Nephron progenitor cell (in vitro differentiated cells): ENCODE measurements around the gene TMEM74B.
"Not testable (repeated sequence)": the region's sequence is repeated elsewhere in the genome, so short reads cannot be mapped to it uniquely, and the experiment has no call there.

Experiments
- DNase-seq: peaks from one replicate; pipeline ENCODE4 v3.0.0; 2021
- H3K27ac Mint-ChIP-seq: 2 replicates; pipeline ENCODE4 v1.8.0; 2021; ENCODE audit warnings: mild to moderate bottlenecking, moderate library complexity, mixed read lengths
- H3K27me3 Mint-ChIP-seq: 2 replicates; pipeline ENCODE4 v1.8.0; 2021; ENCODE audit warnings: mild to moderate bottlenecking, low read depth, mixed read lengths; ENCODE audit not compliant: poor library complexity
- H3K36me3 Mint-ChIP-seq: 2 replicates; pipeline ENCODE4 v1.8.0; 2021; ENCODE audit warnings: low read depth, mixed read lengths
- H3K4me1 Mint-ChIP-seq: 2 replicates; pipeline ENCODE4 v1.8.0; 2021; ENCODE audit warnings: mixed read lengths
- H3K4me3 Mint-ChIP-seq: 2 replicates; pipeline ENCODE4 v1.8.0; 2021; ENCODE audit warnings: mild to moderate bottlenecking, moderate library complexity, mixed read lengths
- H3K9me3 Mint-ChIP-seq: 2 replicates; pipeline ENCODE4 v1.8.0; 2021; ENCODE audit warnings: mild to moderate bottlenecking, moderate library complexity, mixed read lengths
- CTCF ChIP-seq: fragments of 200-600 bp; sonication (generic); IDR thresholded peaks from 2 replicates; pipeline ENCODE4 v1.5.0; 2021; ENCODE audit warnings: antibody characterized with exemption

Gene TMEM74B

GRCh38 chr20:1224205-1224890 is 39.6 kb upstream of the TMEM74B start:
- peaks cover 60% of the 10 kb centered on the region for H3K27me3 Mint-ChIP-seq

GRCh38 chr20:1222750-1223149 is 38.0 kb upstream of the TMEM74B start:
- not testable (repeated sequence) for H3K36me3 Mint-ChIP-seq, DNase-seq, H3K4me1 Mint-ChIP-seq, H3K4me3 Mint-ChIP-seq, H3K27ac Mint-ChIP-seq
- Mint-ChIP-seq H3K27me3 (peaks cover 49% of the 10 kb centered on the region), H3K9me3 (peaks cover 26% of the 10 kb centered on the region)

More at GRCh38 chr20:1224205-1224890, 39.6 kb upstream of the TMEM74B start:
- peak overlapping the region; percentile 24 for H3K4me3 Mint-ChIP-seq
- H3K27ac Mint-ChIP-seq = no peak overlapping the region
- no peak for TF ChIP-seq CTCF
- no peaks in the 10 kb centered on the region for H3K36me3 Mint-ChIP-seq
- peaks cover 15% of the 10 kb centered on the region for H3K9me3 Mint-ChIP-seq
- peaks cover 4% of the 10 kb centered on the region for H3K4me1 Mint-ChIP-seq
- no peak for DNase-seq

- H3K4me3 Mint-ChIP-seq, H3K27ac Mint-ChIP-seq, H3K36me3 Mint-ChIP-seq, DNase-seq: not testable (repeated sequence)
- Mint-ChIP-seq H3K27me3 (peaks cover 34% of the 10 kb centered on the region), H3K9me3 (peaks cover 25% of the 10 kb centered on the region), H3K4me1 (peaks cover 23% of the 10 kb centered on the region)
These were observed 32.0 kb upstream of the TMEM74B start for GRCh38 chr20:1216527-1217427.

GRCh38 chr20:1215386-1216170 is 30.8 kb upstream of the TMEM74B start:
- Mint-ChIP-seq H3K4me3 (no peak overlapping the region), H3K9me3 (peaks cover 20% of the 10 kb centered on the region)

GRCh38 chr20:1214838-1215261 is 30.1 kb upstream of the TMEM74B start:
- H3K9me3 Mint-ChIP-seq = peaks cover 19% of the 10 kb centered on the region
- TF ChIP-seq CTCF = no peak
- H3K27me3 Mint-ChIP-seq = peaks cover 28% of the 10 kb centered on the region
- H3K27ac Mint-ChIP-seq = no peak overlapping the region
- no peaks in the 10 kb centered on the region for H3K36me3 Mint-ChIP-seq
- no peak overlapping the region for H3K4me3 Mint-ChIP-seq
- H3K4me1 Mint-ChIP-seq = peaks cover 23% of the 10 kb centered on the region
- DNase-seq = no peak

More at GRCh38 chr20:1215386-1216170, 30.8 kb upstream of the TMEM74B start:
- TF ChIP-seq CTCF = no peak
- no peak for DNase-seq
- peaks cover 23% of the 10 kb centered on the region for H3K4me1 Mint-ChIP-seq
- peaks cover 31% of the 10 kb centered on the region for H3K27me3 Mint-ChIP-seq
- no peak overlapping the region for H3K27ac Mint-ChIP-seq
- H3K36me3 Mint-ChIP-seq = no peaks in the 10 kb centered on the region

- H3K9me3 Mint-ChIP-seq = peaks cover 9% of the 10 kb centered on the region
- H3K4me3 Mint-ChIP-seq = peak overlapping the region; percentile 43
- peak; percentile 72 for DNase-seq
- peaks cover 23% of the 10 kb centered on the region for H3K4me1 Mint-ChIP-seq
- peaks cover 37% of the 10 kb centered on the region for H3K27me3 Mint-ChIP-seq
- TF ChIP-seq CTCF = peak; percentile 74
- H3K36me3 Mint-ChIP-seq = no peaks in the 10 kb centered on the region
- no peak overlapping the region for H3K27ac Mint-ChIP-seq
These were observed 28.0 kb upstream of the TMEM74B start for GRCh38 chr20:1212607-1213396.
